A549 (cell line): Measurements from ENCODE around the gene MBNL2. TPM values are rescaled to one million over a fixed set of nuclear protein-coding genes. Genes with fewer than 3 reads are reported as not detected.

Experiments used
- ATAC-seq, 2 experiments: fragments of 200-7000 bp in 1 of 2; fragments of >200 bp in 1 of 2; cut with Nextera tagmentation in 1 of 2; cut with Tn5 transposase in 1 of 2; 3 replicates each; pipeline versions ENCODE4 v1.8.0 to v1.9.1; 2018 to 2020; ENCODE audit warnings: mild to moderate bottlenecking in 1 of 2, moderate library complexity in 1 of 2
- CTCF ChIA-PET: fragments of 300-600 bp; sonication (Branson Sonifier 250); formaldehyde crosslinking; extraction: SDS; loops from one replicate; lab custom pipeline; 2021; ENCODE audit warnings: antibody characterized with exemption, inconsistent platforms; lab: Yijun Ruan, JAX
- POLR2A ChIA-PET: fragments of 350-600 bp; formaldehyde crosslinking; extraction: SDS; loops from one replicate; lab custom pipeline; 2021; ENCODE audit warnings: antibody characterized with exemption, inconsistent platforms; lab: Yijun Ruan, JAX
- DNase-seq, 2 experiments: peaks; one replicate each; pipeline versions ENCODE4 v3.0.0 to v3.0.0-alpha.2; 2011 to 2016; ENCODE audit warnings: low read depth in 1 of 2, low spot score in 1 of 2
- FAIRE-seq: peaks from 2 replicates; lab custom pipeline; 2011; peaks lifted over from hg19 to GRCh38; lab: Jason Lieb, UNC
- H3K27ac ChIP-seq, 2 experiments: fragments of >200 bp; sonication (Bioruptor Twin); formaldehyde crosslinking; 3 replicates each; pipeline ENCODE4 v1.5.1; 2016 to 2017
- H3K4me1 ChIP-seq: fragments of >200 bp; sonication (Bioruptor Twin); formaldehyde crosslinking; 3 replicates; pipeline ENCODE4 v1.6.1; 2016
- H3K4me2 ChIP-seq: fragments of >200 bp; sonication (Bioruptor Twin); formaldehyde crosslinking; 3 replicates; pipeline ENCODE4 v1.6.1; 2016
- H3K4me3 ChIP-seq: fragments of >200 bp; sonication (Bioruptor Twin); formaldehyde crosslinking; 3 replicates; pipeline ENCODE4 v1.5.1; 2016
- H3K9me3 ChIP-seq: fragments of >200 bp; sonication (Bioruptor Twin); formaldehyde crosslinking; 3 replicates; pipeline ENCODE4 v1.6.1; 2016
- CBX2 ChIP-seq: fragments of 200-600 bp; sonication (generic); IDR thresholded peaks from 2 replicates; pipeline ENCODE4 v1.6.1; 2016; ENCODE audit warnings: low read depth, mild to moderate bottlenecking, borderline replicate concordance
- CBX8 ChIP-seq: fragments of 200-600 bp; sonication (generic); IDR thresholded peaks from 2 replicates; pipeline ENCODE4 v1.6.1; 2016
- CEBPB ChIP-seq, 2 experiments: fragments of >200 bp in 1 of 2; sonication (Bioruptor Twin) in 1 of 2; formaldehyde crosslinking in 1 of 2; IDR thresholded peaks; 2 replicates each; pipeline ENCODE4 v1.6.1; 2012 to 2016
- CHD2 ChIP-seq: fragments of 150-350 bp; IDR thresholded peaks from 2 replicates; pipeline ENCODE4 v1.6.1; 2014; ENCODE audit warnings: low read length; ENCODE audit not compliant: partially characterized antibody
- EHF ChIP-seq: fragments of 250-450 bp; sonication (Bioruptor Pico); IDR thresholded peaks from 2 replicates; pipeline ENCODE4 v1.5.0; 2020; ENCODE audit warnings: mild to moderate bottlenecking
- EHMT2 ChIP-seq: fragments of 200-600 bp; sonication (generic); IDR thresholded peaks from 2 replicates; pipeline ENCODE4 v1.6.1; 2016; ENCODE audit warnings: antibody characterized with exemption, low read depth, mild to moderate bottlenecking, moderate library complexity
- EP300 ChIP-seq, 2 experiments: fragments of >200 bp; sonication (Bioruptor Twin); formaldehyde crosslinking; IDR thresholded peaks; 2 replicates in 1 of 2; 3 replicates in 1 of 2; pipeline ENCODE4 v1.6.1; 2016 to 2017
- FOSL2 ChIP-seq, 2 experiments: fragments of 450-650 bp in 1 of 2; fragments of >200 bp in 1 of 2; sonication (Bioruptor Twin) in 1 of 2; formaldehyde crosslinking; IDR thresholded peaks; 2 replicates each; pipeline versions ENCODE4 v1.5.0 to v1.6.1; 2016 to 2020; ENCODE audit warnings: mild to moderate bottlenecking in 1 of 2, moderate library complexity in 1 of 2
- GATA3 ChIP-seq: IDR thresholded peaks from 2 replicates; pipeline ENCODE4 v1.6.1; 2012; ENCODE audit warnings: borderline replicate concordance
- HDAC2 ChIP-seq: fragments of 200-600 bp; sonication (generic); IDR thresholded peaks from 2 replicates; pipeline ENCODE4 v1.6.1; 2016
- HEYL ChIP-seq: fragments of 250-450 bp; sonication (Bioruptor Pico); IDR thresholded peaks from 2 replicates; pipeline ENCODE4 v1.8.0; 2021; ENCODE audit warnings: mild to moderate bottlenecking, moderate library complexity
- HOXA7 ChIP-seq: fragments of 250-450 bp; sonication (Bioruptor Pico); IDR thresholded peaks from 2 replicates; pipeline ENCODE4 v1.5.0; 2020; ENCODE audit warnings: mild to moderate bottlenecking, moderate library complexity
- JUN ChIP-seq, 2 experiments: fragments of >200 bp; sonication (Bioruptor Twin); formaldehyde crosslinking; IDR thresholded peaks; 2 replicates in 1 of 2; 3 replicates in 1 of 2; pipeline ENCODE4 v1.6.1; 2016 to 2017
- MAFK ChIP-seq: fragments of 450-650 bp; IDR thresholded peaks from 2 replicates; pipeline ENCODE4 v1.6.1; 2014; ENCODE audit not compliant: partially characterized antibody
- MAZ ChIP-seq: fragments of 150-350 bp; IDR thresholded peaks from 2 replicates; pipeline ENCODE4 v1.6.1; 2014; ENCODE audit warnings: antibody characterized with exemption, low read depth, low read length, borderline replicate concordance
- NFE2L2 ChIP-seq: fragments of 150-350 bp; conservative IDR thresholded peaks from 2 replicates; pipeline ENCODE4 v1.6.1; 2014; ENCODE audit warnings: low read length
- RAD21 ChIP-seq, 2 experiments: fragments of >200 bp in 1 of 2; sonication (Bioruptor Twin) in 1 of 2; formaldehyde crosslinking in 1 of 2; IDR thresholded peaks in 1 of 2; conservative IDR thresholded peaks in 1 of 2; 2 replicates in 1 of 2; 3 replicates in 1 of 2; pipeline ENCODE4 v1.6.1; 2012 to 2018; ENCODE audit warnings: inconsistent platforms in 1 of 2
- RARB ChIP-seq: fragments of 250-450 bp; sonication (Bioruptor Pico); IDR thresholded peaks from 2 replicates; pipeline ENCODE4 v1.8.0; 2021; ENCODE audit warnings: mild to moderate bottlenecking, moderate library complexity
- SMC3 ChIP-seq: fragments of >200 bp; sonication (Bioruptor Twin); formaldehyde crosslinking; IDR thresholded peaks from 3 replicates; pipeline ENCODE4 v1.6.1; 2018; ENCODE audit warnings: inconsistent platforms
- SREBF2 ChIP-seq: fragments of 450-650 bp; IDR thresholded peaks from 2 replicates; pipeline ENCODE4 v1.6.1; 2014; ENCODE audit warnings: mild to moderate bottlenecking, moderate library complexity
- ZC3H11A ChIP-seq: fragments of 450-650 bp; IDR thresholded peaks from 2 replicates; pipeline ENCODE4 v1.6.1; 2014; ENCODE audit warnings: antibody characterized with exemption, mild to moderate bottlenecking
- ZFP36 ChIP-seq: fragments of 450-650 bp; IDR thresholded peaks from 2 replicates; pipeline ENCODE4 v1.6.1; 2014; ENCODE audit warnings: borderline replicate concordance; ENCODE audit not compliant: partially characterized antibody
- WGBS: methylation state at CpG from one replicate; pipeline ENCODE4 v1.1.6; 2017; ENCODE audit errors: missing lambda C conversion rate; 5-methylcytosine and 5-hydroxymethylcytosine counted together
- polyA plus RNA-seq, 4 experiments: library from polyadenylated mRNA; depleted of rRNA in 3 of 4; stranded (reverse); fragments of >200 nt; fragmentation: RNase III in 1 of 4; extraction: RNeasy Plus Mini Kit Qiagen cat#74134 plus additional on column Dnase treatment in 1 of 4; gene quantifications; 2 replicates in 3 of 4; 3 replicates in 1 of 4; pipeline ENCODE4 v1.2.3, GENCODE V29; 2011 to 2017
- TF ChIP-seq, protein P1 (sequence below): IDR thresholded peaks from 2 replicates; pipeline ENCODE4 v1.6.1; 2012
- TF ChIP-seq, protein P2 (sequence below): fragments of 450-650 bp; IDR thresholded peaks from 2 replicates; pipeline ENCODE4 v1.6.1; 2014; ENCODE audit warnings: antibody characterized with exemption
- TF ChIP-seq, protein P3 (sequence below): fragments of >200 bp; sonication (Bioruptor Twin); formaldehyde crosslinking; IDR thresholded peaks from 3 replicates; pipeline ENCODE4 v1.6.1; 2016
- TF ChIP-seq, protein P4 (sequence below): fragments of >200 bp; sonication (Bioruptor Twin); formaldehyde crosslinking; IDR thresholded peaks from 3 replicates; pipeline ENCODE4 v1.5.1; 2016

MBNL2 gene
- polyA plus RNA-seq, 2 of the 4 experiments (the other 2 are of a cell fraction): 18.7 to 20.6 TPM

DNA sequence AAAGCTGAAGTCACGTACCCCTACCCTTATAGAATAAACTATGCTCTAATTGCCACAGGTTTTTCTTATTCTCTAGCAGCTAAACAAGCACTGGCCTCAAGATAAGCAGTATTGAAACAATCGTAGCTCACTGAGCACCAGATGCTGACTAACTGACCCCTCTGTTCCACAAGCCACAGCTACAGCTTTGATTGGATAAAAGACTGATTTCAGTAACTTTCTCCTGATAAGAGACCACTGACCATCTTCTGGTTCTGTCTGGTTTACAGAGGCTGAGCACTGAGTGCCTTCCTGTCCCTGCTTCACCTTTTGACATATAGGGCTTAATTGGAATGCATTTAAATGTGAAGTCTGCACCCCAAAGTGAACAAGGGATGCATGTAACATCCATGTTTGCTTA is 203.5 kb downstream of the MBNL2 start:
- TF ChIP-seq, protein P1, sequence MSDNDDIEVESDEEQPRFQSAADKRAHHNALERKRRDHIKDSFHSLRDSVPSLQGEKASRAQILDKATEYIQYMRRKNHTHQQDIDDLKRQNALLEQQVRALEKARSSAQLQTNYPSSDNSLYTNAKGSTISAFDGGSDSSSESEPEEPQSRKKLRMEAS: no peak
- TF ChIP-seq, protein P2, sequence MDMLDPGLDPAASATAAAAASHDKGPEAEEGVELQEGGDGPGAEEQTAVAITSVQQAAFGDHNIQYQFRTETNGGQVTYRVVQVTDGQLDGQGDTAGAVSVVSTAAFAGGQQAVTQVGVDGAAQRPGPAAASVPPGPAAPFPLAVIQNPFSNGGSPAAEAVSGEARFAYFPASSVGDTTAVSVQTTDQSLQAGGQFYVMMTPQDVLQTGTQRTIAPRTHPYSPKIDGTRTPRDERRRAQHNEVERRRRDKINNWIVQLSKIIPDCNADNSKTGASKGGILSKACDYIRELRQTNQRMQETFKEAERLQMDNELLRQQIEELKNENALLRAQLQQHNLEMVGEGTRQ: no peak
- TF ChIP-seq CBX8: no peak
- TF ChIP-seq HEYL (CRISPR knock-in tag): no peak
- TF ChIP-seq RAD21 (conservative IDR thresholded peaks at IDR 0.05 in 1 of 2, IDR thresholded peaks at IDR 0.05 in 1 of 2): no peak
- TF ChIP-seq RARB: no peak
- no peak for TF ChIP-seq JUN (IDR thresholded peaks at IDR 0.05)
- TF ChIP-seq EHMT2: no peak
- H3K4me3 ChIP-seq: no peak overlapping the region
- no peak overlapping the region for H3K27ac ChIP-seq
- FAIRE-seq (no peak), DNase-seq (no peak), ATAC-seq (no peak)
- 74% methylated on average over 2 of the region's 2 CpGs for WGBS
- H3K4me1 ChIP-seq: 0 out of 3 replicates have a peak, but pooled peaks cover 4% of the 10 kb centered on the region
- ChIA-PET CTCF (no interaction called here), POLR2A (no interaction called here)
- no peaks in the 10 kb centered on the region for H3K9me3 ChIP-seq
- H3K4me2 ChIP-seq: no peak overlapping the region

DNA sequence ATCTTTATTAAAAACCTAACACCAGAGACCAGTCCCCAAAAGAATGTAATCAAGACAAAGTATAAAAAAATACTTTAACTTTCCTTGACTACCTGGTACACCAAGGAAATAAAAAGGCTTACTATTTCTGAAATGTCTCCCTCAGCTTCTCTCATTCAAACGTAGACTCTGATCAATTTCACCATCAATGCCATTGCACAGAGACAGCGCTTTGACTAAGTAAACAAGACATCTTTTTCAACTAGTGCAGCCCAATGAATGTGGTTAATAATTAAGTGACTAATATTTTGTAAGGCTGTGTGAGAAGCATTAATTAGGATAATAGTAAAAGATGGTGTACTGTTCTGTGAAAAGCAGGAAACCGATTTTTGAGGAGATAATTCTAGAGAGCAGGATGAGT is 204.6 kb downstream of the MBNL2 start:
- H3K27ac ChIP-seq: no peak overlapping the region
- TF ChIP-seq HEYL (CRISPR knock-in tag): no peak
- no peak for TF ChIP-seq CEBPB (IDR thresholded peaks at IDR 0.05)
- TF ChIP-seq SMC3: no peak
- no peak for TF ChIP-seq MAZ
- no peak for TF ChIP-seq EP300 (IDR thresholded peaks at IDR 0.05)
- no peak for TF ChIP-seq EHF (CRISPR knock-in tag)
- TF ChIP-seq SREBF2: no peak
- no peak for TF ChIP-seq ZFP36
- TF ChIP-seq, protein P3, sequence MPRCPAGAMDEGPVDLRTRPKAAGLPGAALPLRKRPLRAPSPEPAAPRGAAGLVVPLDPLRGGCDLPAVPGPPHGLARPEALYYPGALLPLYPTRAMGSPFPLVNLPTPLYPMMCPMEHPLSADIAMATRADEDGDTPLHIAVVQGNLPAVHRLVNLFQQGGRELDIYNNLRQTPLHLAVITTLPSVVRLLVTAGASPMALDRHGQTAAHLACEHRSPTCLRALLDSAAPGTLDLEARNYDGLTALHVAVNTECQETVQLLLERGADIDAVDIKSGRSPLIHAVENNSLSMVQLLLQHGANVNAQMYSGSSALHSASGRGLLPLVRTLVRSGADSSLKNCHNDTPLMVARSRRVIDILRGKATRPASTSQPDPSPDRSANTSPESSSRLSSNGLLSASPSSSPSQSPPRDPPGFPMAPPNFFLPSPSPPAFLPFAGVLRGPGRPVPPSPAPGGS: no peak
- no peak for TF ChIP-seq GATA3
- TF ChIP-seq CBX2: no peak
- TF ChIP-seq HDAC2: no peak
- no peak for TF ChIP-seq NFE2L2
- no peak for TF ChIP-seq JUN (IDR thresholded peaks at IDR 0.05)
- no peak for TF ChIP-seq MAFK
- TF ChIP-seq CHD2: no peak
- TF ChIP-seq ZC3H11A: no peak
- TF ChIP-seq FOSL2 (IDR thresholded peaks at IDR 0.05): no peak
- TF ChIP-seq FOSL2 (CRISPR knock-in tag; IDR thresholded peaks at IDR 0.05): no peak
- TF ChIP-seq, protein P4, sequence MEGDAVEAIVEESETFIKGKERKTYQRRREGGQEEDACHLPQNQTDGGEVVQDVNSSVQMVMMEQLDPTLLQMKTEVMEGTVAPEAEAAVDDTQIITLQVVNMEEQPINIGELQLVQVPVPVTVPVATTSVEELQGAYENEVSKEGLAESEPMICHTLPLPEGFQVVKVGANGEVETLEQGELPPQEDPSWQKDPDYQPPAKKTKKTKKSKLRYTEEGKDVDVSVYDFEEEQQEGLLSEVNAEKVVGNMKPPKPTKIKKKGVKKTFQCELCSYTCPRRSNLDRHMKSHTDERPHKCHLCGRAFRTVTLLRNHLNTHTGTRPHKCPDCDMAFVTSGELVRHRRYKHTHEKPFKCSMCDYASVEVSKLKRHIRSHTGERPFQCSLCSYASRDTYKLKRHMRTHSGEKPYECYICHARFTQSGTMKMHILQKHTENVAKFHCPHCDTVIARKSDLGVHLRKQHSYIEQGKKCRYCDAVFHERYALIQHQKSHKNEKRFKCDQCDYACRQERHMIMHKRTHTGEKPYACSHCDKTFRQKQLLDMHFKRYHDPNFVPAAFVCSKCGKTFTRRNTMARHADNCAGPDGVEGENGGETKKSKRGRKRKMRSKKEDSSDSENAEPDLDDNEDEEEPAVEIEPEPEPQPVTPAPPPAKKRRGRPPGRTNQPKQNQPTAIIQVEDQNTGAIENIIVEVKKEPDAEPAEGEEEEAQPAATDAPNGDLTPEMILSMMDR: no peak
- no peak for TF ChIP-seq HOXA7 (CRISPR knock-in tag)
- TF ChIP-seq, all 56 proteins: peak for 0
- ChIA-PET POLR2A (no interaction called here), CTCF (interaction anchor here (0.5 kb wide), 1 partner anchor 13 kb away, joined by 3 read pairs; no protein-coding TSS in a partner anchor)
- H3K4me1 ChIP-seq: peaks cover 8% of the 10 kb centered on the region; the same call in 1 of the 3 replicates
- 41% methylated on average over 3 of the region's 3 CpGs for WGBS
- FAIRE-seq (no peak), DNase-seq (no peak), ATAC-seq (no peak)
- H3K9me3 ChIP-seq: no peaks in the 10 kb centered on the region
- no peak overlapping the region for H3K4me2 ChIP-seq
- no peak overlapping the region for H3K4me3 ChIP-seq
